Renal cortical epithelial cell (primary cell): ENCODE data around the gene ATE1. TPM values are rescaled to one million over a fixed set of nuclear protein-coding genes. Genes with fewer than 3 reads are reported as not detected.
A peak's percentile ranks its signal among the peaks of the same experiment; 100 is the strongest.

Experiments used
- DNase-seq: peaks from one replicate; pipeline ENCODE4 v3.0.0-alpha.2; 2011; ENCODE audit warnings: low read depth
- total RNA-seq: library from RNA; depleted of rRNA; stranded (reverse); fragments of >200 nt; gene quantifications from 2 replicates; pipeline ENCODE4 v1.2.3, GENCODE V29; 2014

Gene ATE1
- total RNA-seq, 1 donor from 2014 or later, result 46.2 TPM

- no peak for DNase-seq
Observed at GRCh38 chr10:121879476-121879875, 48.4 kb downstream of the ATE1 start.

- DNase-seq, result peak; percentile 29
Observed at GRCh38 chr10:121873236-121873635, 54.6 kb downstream of the ATE1 start.

DNA sequence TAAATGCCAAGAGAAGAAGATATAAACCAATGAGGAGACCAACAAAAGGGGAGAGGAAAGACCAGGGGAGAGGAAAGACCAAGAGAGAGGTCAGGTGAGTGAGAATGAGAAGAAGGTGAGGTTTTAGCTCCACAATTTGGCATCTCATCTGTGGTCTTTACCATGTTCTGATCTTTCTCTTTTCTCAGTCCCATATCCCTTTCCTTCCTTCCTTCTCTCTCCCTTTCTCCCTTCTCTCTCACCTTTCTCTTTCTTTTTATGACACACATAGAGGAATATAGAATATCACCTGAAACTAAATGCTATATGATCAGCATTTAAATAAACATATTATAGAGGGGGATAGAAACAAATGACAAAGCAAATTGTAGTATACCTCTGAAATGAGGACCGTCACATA, 57.4 kb downstream of the ATE1 start:
- DNase-seq, result no peak

GRCh38 chr10:121865554-121865953, 62.3 kb downstream of the ATE1 start:
- no peak for DNase-seq

DNA sequence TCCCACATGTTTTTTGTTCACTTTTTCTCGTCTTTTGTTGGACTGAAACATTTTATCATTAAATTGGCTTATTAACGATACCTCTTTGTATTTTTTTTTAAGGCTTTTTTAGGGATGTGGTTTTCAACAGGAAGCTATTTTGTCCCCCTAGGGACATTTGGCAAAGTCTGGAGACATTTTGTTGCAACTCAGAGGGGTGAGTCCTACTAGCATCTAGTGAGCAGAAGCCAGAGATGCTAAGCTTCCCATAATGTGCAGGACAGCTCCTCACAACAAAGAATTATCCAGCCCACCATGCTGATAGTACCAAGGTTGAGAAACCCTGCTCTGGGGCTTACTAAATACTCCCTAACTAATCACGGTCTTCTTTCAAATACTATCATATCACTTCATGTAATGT, 63.2 kb downstream of the ATE1 start:
- no peak for DNase-seq

DNA sequence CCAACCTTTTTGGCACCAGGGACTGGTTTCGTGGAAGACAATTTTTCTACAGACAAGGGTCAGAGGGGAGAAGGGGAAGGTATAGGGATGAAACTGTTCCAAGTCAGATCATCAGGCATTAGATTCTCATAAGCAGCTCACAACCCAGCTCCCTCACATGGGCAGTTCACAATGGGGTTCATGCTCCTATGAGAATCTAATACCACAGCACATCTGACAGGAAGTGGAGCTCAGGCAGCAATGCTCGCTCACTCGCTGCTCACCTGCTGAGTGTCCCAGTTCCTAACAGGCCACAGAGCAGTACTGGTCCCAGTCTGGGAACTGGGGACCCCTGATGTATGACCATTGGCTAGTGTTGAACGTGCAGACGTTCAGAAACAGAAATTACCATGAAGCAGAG, 63.7 kb downstream of the ATE1 start:
- no peak for DNase-seq

GRCh38 chr10:121862649-121863048, 65.2 kb downstream of the ATE1 start:
- DNase-seq, result no peak

- no peak for DNase-seq
Observed at GRCh38 chr10:121862042-121862441, 65.8 kb downstream of the ATE1 start.

DNA sequence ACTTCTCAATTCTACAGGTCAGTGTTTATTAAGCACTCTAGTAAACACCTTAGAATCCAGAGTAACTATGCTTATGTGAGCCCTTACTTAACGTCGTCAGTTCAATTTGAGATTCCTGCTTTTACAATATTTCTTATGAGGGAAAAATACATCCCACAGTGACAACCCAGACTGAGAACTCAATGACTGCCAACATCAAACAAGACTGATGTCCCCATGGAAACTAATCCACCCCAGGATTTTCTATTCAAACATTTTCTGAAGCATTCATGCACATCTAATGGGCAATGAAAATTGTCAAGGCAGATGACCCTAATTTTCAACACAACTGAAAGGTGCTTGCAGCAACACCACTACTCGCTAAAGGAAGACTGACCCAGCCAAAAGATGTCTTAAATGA, 67.0 kb downstream of the ATE1 start:
- DNase-seq, result peak; percentile 11

DNA sequence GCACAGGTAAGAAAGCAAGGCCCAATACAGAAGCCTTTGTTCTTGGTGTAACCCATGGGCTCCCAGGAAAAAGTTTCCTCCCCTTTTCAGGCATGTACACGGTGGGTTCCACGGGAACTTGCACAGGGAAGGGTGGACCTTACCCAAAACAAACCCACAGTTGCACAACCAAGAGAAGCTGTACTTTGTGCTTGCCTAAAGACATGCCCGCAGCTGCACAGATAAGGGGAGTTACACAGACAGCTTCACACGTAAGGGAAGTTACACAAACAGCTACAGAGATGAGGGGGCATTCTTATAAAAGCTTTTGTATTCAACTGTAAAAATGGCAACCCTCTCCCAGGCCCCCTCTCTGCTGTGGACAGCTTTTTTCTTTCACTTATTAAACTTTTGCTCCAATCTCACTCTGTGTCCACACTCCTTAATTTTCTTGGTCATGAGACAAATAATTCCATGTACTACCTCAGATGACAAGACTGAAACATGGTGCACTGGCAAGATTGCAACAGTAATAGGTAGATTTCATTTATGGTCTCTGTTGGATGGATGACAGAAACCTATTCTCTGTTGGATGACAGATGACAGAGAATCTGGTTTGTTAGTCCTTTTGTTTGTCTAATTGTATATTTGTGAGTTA, 72.9 kb downstream of the ATE1 start:
- DNase-seq, result no peak

GRCh38 chr10:121853950-121854349, 73.9 kb downstream of the ATE1 start:
- no peak for DNase-seq

DNA sequence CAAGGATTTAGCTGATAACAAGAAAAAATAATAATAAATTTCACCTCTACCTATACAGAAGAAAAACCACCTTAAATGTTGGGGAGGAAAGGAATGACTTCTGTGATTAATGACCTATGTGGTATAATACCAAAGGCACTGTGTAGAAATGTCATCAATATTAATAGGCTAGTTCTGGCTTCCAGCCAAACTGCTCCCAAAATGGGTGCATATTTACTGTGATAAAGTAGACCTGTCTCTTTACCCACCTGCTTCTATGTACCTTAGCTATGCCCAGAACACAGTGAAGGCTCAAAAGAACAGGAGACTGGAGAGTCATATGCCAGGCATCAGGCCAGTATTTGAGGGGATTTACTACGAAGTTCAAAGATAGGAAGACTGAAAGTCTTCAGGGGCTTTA, 76.0 kb downstream of the ATE1 start:
- DNase-seq, result no peak

DNA sequence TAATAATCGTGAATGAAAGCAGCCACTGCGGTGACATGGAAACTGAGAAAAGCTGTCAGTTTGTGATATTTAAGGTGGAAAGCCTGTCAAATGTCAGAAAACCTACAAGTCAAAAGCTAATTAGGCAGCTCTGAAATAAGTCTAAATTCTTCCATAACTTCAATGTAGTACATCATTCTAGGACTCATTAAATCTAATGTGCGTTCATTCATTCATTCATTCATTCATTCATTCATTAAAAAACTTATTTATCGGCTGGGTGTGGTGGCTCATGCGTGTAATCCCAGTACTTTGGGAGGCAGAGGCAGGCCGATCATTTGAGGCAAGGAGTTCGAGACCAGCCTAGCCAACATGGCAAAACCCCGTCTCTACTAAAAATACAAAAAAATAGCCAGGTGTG, 79.7 kb downstream of the ATE1 start:
- no peak for DNase-seq

DNA sequence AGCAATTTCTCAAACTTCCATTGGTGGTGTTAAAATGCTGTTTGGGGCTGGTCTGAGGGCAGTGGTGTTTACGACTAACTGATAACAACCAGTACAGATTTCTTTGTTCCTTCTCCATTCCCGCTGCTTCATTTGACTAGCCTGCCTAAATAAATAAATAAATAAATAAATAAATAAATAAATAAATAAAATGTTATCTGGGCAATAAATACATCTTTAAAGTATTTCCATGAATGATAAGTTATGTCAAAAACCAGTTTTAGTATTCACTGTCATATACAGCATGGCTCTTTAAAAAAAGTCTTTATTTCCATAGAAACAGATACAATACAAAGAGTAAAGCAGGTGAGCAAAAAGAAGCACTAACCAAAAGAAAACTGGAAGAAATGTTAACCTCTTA, 81.3 kb downstream of the ATE1 start:
- DNase-seq, result no peak

- DNase-seq, result no peak
Observed at GRCh38 chr10:121845044-121845784, 82.6 kb downstream of the ATE1 start.

DNA sequence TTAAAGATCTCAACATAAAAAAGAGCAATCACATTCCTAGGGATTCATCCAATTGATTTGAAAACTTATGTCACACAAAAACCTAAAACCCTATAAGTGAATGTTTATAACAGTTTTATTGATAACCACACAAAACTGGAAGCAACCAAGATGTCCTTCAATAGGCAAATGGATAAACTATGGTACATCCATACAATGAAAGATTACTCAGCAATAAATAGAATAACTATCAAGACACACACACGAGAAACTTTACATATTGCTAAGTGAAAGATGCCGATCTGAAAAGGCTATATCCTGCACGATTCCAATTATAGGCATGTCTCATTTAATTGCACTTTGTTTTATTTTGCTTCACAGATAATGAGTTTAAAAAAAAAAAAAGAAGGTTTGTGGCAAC, 83.3 kb downstream of the ATE1 start:
- DNase-seq, result no peak

GRCh38 chr10:121843379-121843778, 84.5 kb downstream of the ATE1 start:
- DNase-seq, result no peak

DNA sequence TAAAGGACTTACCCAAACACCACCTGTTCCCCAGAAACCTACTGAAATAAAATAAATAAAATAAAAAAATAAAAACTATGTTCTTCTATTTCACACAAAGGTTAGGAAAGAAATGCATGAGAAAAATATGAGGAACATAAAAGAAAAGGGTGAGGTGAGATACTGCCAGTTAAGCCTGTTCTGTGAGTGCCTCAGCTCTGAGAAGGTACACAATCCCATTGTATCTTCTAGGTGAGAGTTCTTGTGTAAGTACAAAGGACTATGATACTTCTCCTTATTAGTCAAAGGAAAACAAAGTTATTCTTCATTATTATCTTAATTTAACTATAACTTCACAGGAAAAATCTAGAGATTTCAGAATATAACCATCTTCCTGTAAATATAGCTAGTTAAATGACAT, 86.0 kb downstream of the ATE1 start:
- no peak for DNase-seq

DNA sequence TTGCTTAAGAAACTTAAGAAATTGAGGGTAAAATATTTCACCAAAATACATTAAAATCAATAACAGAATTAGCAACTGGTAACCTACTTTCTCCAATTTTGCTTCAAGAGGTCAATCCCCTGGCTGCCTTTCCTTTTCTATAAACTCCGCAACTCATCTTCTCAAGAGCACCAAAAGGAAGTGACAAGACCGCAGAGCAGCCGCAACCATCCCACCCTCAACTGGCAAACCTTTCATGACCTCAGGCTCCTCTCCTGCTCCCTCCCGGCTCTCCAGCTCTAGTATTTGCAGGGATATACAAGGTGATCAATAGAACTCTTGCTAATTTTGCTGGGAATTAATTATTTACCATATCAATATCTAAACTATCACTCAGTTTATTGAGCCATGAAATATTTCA, 88.9 kb downstream of the ATE1 start:
- DNase-seq, result no peak

DNA sequence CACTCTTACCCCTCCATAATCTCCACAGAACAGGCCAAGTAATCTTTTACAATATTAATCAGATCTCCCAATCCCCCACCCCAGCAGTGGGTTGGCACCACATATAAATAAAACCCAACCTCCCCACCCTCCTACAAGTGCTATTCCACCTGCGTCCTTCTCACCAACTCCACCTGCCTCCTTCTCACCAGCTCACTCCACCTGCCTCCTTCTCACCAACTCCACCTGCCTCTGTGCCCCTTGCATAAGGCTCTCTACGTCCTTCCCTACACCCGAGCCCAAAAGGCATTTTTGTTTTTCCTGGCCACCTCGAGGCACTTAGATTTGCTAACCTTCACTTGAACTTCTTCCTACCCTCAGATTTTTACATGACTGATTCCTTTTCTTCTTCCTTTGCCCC, 89.7 kb downstream of the ATE1 start:
- DNase-seq, result no peak

DNA sequence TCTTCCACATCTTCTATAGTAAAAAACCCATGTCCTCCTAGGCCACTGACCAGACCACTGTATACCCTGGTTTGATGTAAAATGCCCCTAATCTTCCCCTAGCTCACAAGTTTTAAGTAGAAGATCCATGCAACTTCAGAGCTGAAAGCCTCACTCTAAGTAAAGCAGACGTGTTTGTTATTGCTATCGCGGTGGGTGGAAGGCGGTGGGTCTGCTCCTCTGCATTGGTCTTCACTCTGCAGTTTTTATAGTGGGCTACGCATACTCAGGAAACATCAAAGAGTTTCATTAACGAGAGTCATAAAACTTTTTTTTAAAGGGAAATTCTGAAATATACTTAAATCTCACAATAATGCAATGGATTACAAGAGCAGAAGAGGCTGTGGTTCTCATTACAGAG, 91.7 kb downstream of the ATE1 start:
- DNase-seq, result no peak

DNA sequence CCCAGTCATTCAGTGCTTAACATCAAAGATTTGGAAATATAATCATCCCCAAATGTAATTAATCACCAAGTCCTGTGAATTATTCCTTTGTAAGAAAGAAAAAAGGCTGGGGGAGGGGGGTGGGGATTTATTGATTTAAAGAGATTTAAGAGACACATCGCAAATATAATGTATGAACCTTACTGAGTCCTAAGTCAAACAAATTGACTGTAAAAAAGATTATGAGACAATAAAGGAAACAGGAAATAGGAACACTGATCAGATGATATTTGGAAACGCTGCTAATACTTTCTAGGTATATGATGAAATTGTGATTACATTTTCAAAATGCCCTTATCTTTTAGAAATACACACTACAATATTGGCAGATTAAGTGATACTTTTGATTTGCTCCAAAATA, 92.5 kb downstream of the ATE1 start:
- no peak for DNase-seq

DNA sequence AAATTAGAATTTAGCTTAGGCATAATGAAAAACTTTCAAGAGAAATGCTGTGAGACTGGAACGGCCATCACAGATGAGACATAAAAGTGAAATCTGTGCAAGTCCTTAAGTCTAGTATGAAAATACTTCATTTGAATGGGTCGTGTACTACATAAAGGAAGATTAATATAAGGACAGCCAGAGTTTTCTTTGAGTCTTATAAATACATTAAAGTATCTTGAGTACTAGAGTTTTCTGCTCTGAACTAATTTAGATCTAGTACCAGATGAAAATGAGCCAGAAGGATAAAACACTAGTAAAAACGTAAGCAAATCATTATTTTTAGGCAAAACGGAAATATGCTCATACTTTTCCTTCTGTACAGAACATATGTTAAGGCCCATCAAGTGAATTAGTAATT, 93.1 kb downstream of the ATE1 start:
- DNase-seq, result no peak

DNA sequence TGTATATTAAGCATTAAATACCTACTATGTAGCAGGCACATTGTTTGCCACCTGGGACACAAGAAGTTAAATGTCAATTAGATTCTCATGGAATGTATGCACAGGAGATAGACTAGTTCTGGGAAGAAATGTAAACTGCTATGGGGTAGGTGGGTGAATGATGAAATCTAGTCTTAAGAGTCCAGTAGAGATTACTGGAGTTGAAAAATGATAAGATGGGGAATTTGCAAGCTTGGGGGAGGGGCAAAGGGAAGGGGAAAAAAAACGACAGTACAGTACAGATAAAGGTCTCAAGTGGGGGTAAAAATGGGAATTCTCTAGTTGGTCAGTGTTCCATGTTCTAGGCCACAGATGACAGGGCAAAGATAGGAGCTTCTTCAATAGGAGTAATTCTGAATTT, 94.4 kb downstream of the ATE1 start:
- no peak for DNase-seq
